EH (cell line): ENCODE results near the gene PDE4B.
A peak's percentile ranks its signal among the peaks of the same experiment; 100 is the strongest.

Experiments
- DNase-seq: peaks from one replicate; pipeline ENCODE4 v3.0.0-alpha.2; 2015; ENCODE audit warnings: low read depth

PDE4B gene

GRCh38 chr1:66360285-66360724, 567.6 kb downstream of the PDE4B start:
- no peak for DNase-seq

GRCh38 chr1:66364578-66365391, 572.1 kb downstream of the PDE4B start:
- peak; percentile 83 for DNase-seq

- DNase-seq: peak; percentile 55
Measured at GRCh38 chr1:66365635-66366034, 572.9 kb downstream of the PDE4B start.

GRCh38 chr1:66366634-66367033, 573.9 kb downstream of the PDE4B start:
- DNase-seq: no peak

GRCh38 chr1:66367369-66367768, 574.7 kb downstream of the PDE4B start:
- DNase-seq: no peak

- DNase-seq: peak; percentile 49
Measured at GRCh38 chr1:66368261-66368660, 575.6 kb downstream of the PDE4B start.

- DNase-seq: no peak
Measured at GRCh38 chr1:66370462-66370971, 577.8 kb downstream of the PDE4B start.

GRCh38 chr1:66371233-66372005, 578.7 kb downstream of the PDE4B start:
- DNase-seq: peak; percentile 88

- no peak for DNase-seq
Measured at GRCh38 chr1:66372522-66373101, 579.9 kb downstream of the PDE4B start.

- DNase-seq: no peak
Measured at GRCh38 chr1:66373157-66373591, 580.5 kb downstream of the PDE4B start.

- peak; percentile 29 for DNase-seq
Measured at GRCh38 chr1:66374148-66374547, 581.5 kb downstream of the PDE4B start.

GRCh38 chr1:66374561-66375111, 581.9 kb downstream of the PDE4B start:
- DNase-seq: peak; percentile 91

- no peak for DNase-seq
Measured at GRCh38 chr1:66375125-66375524, 582.4 kb downstream of the PDE4B start.

- DNase-seq: peak; percentile 38
Measured at GRCh38 chr1:66380452-66381212, 587.9 kb downstream of the PDE4B start.

GRCh38 chr1:66381621-66382275, 589.1 kb downstream of the PDE4B start:
- DNase-seq: no peak

GRCh38 chr1:66383168-66383567, 590.5 kb downstream of the PDE4B start:
- peak; percentile 23 for DNase-seq

GRCh38 chr1:66383611-66384010, 590.9 kb downstream of the PDE4B start:
- no peak for DNase-seq

- DNase-seq: no peak
Measured at GRCh38 chr1:66384258-66384921, 591.7 kb downstream of the PDE4B start.

- no peak for DNase-seq
Measured at GRCh38 chr1:66386712-66387111, 594.0 kb downstream of the PDE4B start.

GRCh38 chr1:66388913-66389312, 596.2 kb downstream of the PDE4B start:
- no peak for DNase-seq
